NCI-H524 (cell line): ENCODE data around the gene RASAL2.

Experiments used
- DNase-seq, 2 experiments: peaks; one replicate each; lab custom pipeline; 2025; lab: John Stamatoyannopoulos, UW

RASAL2 gene

GRCh38 chr1:178512566-178513277 lies 418.8 kb downstream of the RASAL2 start, which contains the start of gene TEX35:
TEX35 (plus strand) TSS chr1:178513109; CDS start chr1:178513189, 80 bp downstream.
- DNase-seq: no peak

GRCh38 chr1:178513278-178513983 lies 419.5 kb downstream of the RASAL2 start:
- no peak for DNase-seq

- no peak for DNase-seq
These were observed 422.2 kb downstream of the RASAL2 start for GRCh38 chr1:178516110-178516509.

GRCh38 chr1:178518894-178519293 lies 425.0 kb downstream of the RASAL2 start:
- DNase-seq: no peak

GRCh38 chr1:178520803-178521202 lies 426.9 kb downstream of the RASAL2 start:
- DNase-seq: no peak

GRCh38 chr1:178521241-178521640 lies 427.3 kb downstream of the RASAL2 start:
- DNase-seq: no peak

GRCh38 chr1:178527117-178527516 lies 433.2 kb downstream of the RASAL2 start:
- DNase-seq: no peak

- DNase-seq: no peak
These were observed 434.5 kb downstream of the RASAL2 start for GRCh38 chr1:178528228-178528952.

GRCh38 chr1:178528953-178529335 lies 435.0 kb downstream of the RASAL2 start:
- DNase-seq: no peak

- DNase-seq: no peak
These were observed 435.6 kb downstream of the RASAL2 start for GRCh38 chr1:178529364-178530036.

- no peak for DNase-seq
These were observed 436.1 kb downstream of the RASAL2 start for GRCh38 chr1:178530037-178530402.

GRCh38 chr1:178530502-178530901 lies 436.6 kb downstream of the RASAL2 start:
- DNase-seq: no peak

GRCh38 chr1:178531887-178532286 lies 438.0 kb downstream of the RASAL2 start:
- DNase-seq: peak in 1 of 2 experiments; percentile 51

GRCh38 chr1:178532392-178532791 lies 438.5 kb downstream of the RASAL2 start:
- DNase-seq: peak; percentile 53 to 79

GRCh38 chr1:178533121-178533946 lies 439.4 kb downstream of the RASAL2 start:
- DNase-seq: no peak
